GM18526 (cell line): Measurements from ENCODE around the gene POF1B.

Source experiments
- POLR2A ChIP-seq: IDR thresholded peaks from 3 replicates; pipeline ENCODE4 v1.6.1; 2011; ENCODE audit not compliant: insufficient read length; ENCODE audit errors: extremely low read depth

The POF1B gene

DNA sequence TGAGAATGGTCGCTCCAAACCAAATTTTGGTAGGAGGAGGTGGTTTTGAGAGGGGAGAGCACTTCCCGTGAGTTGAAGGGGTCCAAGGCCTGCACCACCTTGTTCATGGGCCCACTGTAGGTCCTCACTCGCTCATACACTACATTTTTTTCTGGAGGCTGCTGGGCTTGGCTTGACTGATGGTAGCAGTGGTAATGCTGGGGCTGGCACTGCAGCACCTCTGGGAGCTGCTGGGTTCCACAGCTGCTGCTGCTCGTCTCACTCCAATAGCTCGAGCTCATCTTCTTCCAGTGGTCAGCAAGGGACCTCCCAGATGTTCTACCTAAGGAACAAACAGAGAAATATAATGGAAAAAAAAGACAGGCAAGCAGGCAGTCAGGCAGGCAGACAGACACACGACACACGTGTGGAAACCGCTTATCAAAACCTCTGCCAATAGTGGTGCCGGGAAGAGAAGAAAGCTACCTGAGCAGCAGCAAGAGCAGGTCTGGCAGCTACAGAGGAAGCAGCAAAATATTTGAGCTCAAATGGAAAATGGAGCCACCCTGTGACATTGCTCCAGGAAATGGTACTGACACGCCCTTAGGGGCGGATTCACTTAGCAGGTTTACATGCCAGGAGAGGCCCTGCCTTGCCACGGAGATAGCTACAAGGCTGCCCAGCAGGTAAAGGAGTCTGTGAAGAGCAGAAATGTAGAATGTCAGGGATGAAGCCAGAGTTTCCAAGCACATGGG is at the start of gene POF1B:
Gene POF1B, minus strand, starts transcription at position 492 of the 734 bp plus-strand sequence. Its CDS starts 211 bp downstream, at position 281.
- TF ChIP-seq POLR2A: no peak

- TF ChIP-seq POLR2A: no peak
Observed at GRCh38 chrX:85429066-85429465, 49.6 kb upstream of the POF1B start.

DNA sequence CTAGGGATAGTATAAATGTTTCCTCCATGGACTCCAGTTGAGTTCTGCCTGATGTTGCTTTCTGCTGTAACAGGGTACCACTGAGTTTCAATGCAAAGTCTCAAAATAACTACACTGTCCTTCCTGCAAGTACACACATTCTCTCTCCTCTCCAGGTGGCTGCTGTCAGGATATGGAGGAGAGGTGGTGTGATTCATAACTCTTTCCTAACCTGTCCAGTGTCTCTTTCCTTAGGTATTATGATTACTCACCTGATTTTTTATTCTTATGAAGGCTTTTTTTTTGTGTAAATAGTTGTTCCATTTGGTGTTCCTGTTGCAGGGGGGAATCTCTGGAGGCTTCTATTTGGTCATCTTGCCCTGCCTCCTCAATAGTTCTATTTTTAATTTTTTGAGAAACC is 39.8 kb upstream of the POF1B start:
- TF ChIP-seq POLR2A: no peak

DNA sequence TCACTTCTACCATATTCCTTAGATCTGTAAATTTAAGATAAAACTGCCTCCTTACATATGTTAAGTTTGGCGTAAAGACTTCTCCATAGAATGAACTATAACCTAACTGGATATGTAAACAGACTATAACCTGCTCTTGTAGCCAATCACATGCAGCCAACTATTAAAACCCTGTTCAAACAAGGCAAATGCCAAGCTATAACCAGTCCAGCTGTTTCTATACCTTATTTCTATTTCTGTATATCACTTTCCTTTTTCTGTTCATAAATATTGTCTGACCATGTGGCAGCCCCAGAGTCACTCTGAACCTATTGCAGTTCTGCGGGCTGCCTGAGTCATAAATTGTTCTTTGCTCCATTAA is 12.4 kb upstream of the POF1B start:
- no peak for TF ChIP-seq POLR2A

GRCh38 chrX:85391185-85391877 is 11.9 kb upstream of the POF1B start:
- no peak for TF ChIP-seq POLR2A

DNA sequence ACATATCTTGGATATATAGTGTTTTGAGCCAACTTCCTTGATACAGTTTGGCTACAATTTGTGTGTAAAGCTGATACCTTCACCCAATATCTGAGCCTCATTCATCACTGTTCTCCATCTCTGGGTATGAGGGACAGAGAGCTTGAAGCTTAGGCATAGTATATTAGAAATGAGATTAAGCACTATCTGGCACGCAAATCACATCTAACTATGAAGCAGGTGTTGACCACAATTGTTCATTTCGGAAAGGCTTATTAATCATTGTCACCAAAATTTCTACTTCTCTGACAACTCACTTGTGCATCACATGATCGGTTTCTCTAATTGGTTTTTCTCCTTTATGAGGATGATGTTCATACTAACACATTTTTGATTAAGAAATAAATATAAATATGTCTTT is 2.1 kb upstream of the POF1B start:
- no peak for TF ChIP-seq POLR2A

- TF ChIP-seq POLR2A: no peak
Observed at GRCh38 chrX:85378461-85378860, 1.0 kb downstream of the POF1B start.

DNA sequence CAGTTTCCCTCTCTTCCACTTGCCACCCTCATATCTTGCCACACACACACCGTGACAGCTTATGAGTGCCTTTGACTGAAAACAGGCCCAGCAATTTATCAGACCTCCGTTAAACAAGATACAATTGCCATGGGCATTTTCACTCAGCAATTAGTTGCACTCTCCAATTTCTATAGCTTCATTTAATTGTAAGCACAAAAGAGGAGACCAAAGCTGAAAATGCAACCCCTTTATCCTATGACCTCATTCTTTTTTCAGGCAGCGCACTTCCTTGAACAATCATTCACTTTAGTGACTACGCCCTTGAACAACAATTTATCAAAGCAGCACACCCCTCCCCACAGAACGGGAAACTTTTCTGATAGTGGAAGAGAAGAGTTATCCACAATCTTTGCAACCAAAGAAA is 4.1 kb downstream of the POF1B start:
- TF ChIP-seq POLR2A: no peak

DNA sequence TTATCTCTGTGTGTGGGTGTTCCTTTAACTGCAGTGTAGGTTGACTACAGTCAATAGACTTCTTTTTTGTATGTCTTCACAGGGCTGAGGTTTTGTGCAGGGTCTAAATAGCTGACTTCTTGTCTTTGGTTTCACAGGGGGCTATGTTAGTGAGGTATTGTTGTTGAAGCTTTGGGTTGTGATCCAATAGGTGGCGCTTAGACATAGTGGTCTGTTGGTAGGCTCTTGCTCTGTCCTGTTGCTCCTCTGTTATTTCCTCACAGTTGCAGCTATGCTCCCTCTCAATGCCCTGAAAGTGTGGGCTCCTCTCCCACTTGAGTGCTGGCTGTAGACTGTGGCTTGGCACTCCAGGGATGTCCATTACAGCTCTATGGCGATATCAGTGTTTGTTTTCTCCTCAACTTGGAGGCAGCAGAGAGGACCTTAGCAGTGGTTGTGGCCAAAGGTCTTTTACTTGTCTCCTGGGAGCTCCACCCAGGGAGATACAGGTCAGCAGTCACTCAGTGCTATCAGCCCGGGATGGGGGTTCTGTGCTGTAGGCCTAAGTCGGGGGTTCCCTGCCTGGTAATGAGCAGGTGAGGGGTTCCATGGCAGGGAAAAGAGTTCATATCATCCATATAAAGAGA is 14.0 kb downstream of the POF1B start:
- no peak for TF ChIP-seq POLR2A

- no peak for TF ChIP-seq POLR2A
Observed at GRCh38 chrX:85359051-85359450, 20.4 kb downstream of the POF1B start.

GRCh38 chrX:85345523-85345922 is 33.9 kb downstream of the POF1B start:
- no peak for TF ChIP-seq POLR2A

DNA sequence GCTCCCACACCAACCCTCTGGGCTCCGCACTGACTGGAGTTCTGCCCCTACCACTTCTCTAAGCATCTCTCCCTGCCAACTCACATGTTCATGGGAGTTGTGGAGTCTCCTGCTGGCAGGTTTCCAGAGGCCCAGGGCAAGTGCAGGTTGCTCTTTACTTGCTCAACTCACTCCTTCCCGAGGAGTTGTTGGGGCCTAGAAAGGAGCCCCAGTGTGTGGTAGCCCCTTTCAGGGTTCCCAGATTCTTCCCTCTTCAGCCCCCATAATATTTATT is 52.5 kb downstream of the POF1B start:
- TF ChIP-seq POLR2A: no peak

- no peak for TF ChIP-seq POLR2A
Observed at GRCh38 chrX:85326234-85327059, 53.0 kb downstream of the POF1B start.

DNA sequence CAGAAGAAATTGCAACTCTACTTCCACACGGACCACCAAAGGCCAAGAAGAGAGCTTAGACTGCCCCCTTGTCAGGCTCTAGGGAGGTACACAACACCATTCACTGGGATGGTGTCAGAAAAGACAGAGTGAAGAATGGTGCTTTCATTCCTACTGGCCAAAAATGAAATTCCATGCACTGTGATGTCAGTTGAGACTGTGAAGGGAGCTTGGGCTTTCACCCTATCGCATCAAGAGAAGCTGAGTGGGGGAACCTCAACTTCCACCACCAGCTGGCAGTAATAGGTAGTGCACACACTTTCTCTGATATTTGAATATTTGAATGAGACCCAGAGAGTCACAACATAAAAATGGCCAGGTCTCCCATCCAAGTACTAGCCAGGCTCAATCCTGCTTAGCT is 69.7 kb downstream of the POF1B start:
- no peak for TF ChIP-seq POLR2A

DNA sequence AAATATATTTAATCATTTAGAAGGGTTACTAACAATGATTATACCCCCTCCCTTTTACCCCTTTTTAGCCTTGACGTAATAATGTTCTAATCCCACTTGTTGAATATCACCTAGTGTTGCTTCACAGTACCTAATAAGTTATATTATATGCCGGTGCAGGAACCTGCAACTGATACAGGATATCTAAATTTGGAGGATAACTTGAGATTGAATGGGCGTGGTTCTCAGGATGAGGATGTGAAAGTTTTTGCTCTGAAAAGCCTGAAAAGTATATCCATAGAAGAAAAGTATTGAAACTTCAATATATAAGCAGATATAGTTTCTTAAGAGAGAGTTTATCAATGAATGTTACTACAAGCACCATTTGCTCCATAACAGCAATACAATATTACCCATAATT is 75.9 kb downstream of the POF1B start:
- TF ChIP-seq POLR2A: no peak
